ENCODE measurements around the gene GRK3.

GRCh38 chr22:25698461-25698860 lies 134.0 kb downstream of the GRK3 start:
- TF ChIP-seq CTCF (IDR thresholded peaks at IDR 0.05), result no peak
- TF ChIP-seq POLR2A (IDR thresholded peaks at IDR 0.05), result no peak

All from Peyer's patch (tissue), 4 donors.